Measurements from ENCODE around the gene DOCK4.

DNA sequence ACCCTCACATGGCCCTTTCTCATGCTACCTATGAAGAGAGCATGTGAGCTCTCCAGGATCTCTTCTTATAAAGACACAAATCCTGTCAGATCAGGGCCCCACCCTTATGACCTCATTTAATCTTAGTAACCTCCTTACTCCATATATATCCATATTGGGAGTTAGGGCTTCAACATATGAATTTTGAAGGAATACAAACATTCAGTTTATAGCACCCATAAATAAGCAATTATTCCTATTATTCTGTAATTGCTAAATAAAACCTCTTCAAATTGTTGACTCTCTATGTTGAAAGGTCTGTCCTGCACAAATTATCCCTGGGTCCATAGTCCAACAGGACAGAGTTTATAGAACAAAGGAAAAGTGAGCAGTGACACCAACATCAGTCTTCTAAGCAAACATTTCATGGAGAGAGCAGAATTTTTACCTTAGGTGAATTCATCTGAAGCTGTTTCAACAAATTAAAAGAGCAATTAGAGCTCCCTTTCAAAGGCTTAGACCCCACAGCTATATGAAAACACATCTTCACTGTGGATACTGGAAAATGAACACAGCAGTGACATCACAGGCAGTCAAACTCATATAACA is 12.2 kb downstream of the DOCK4 start:
- TF ChIP-seq CTCF (IDR thresholded peaks at IDR 0.05) = no peak
- TF ChIP-seq POLR2A (IDR thresholded peaks at IDR 0.05) = no peak

Measured in testis (tissue), 2 donors.